Endothelial cell of umbilical vein (primary cell): ENCODE data around the gene ZNF529. TPM values are rescaled to one million over a fixed set of nuclear protein-coding genes. Genes with fewer than 3 reads are reported as not detected.

Source experiments
- BruUV-seq: library from RNA; stranded (reverse); fragments of 400-500 nt; replicated peaks from 2 replicates; lab custom pipeline; 2021; lab: Mats Ljungman, UMichigan
- CTCF ChIA-PET: fragments of 300-600, 350-600 bp; sonication (Branson Sonifier 250); formaldehyde crosslinking; loops from one replicate; lab custom pipeline; 2021; ENCODE audit warnings: antibody characterized with exemption, inconsistent platforms; lab: Charles Lee
- POLR2A ChIA-PET: fragments of 300-600, 350-600 bp; sonication (Branson Sonifier 250); formaldehyde crosslinking; loops from one replicate; lab custom pipeline; 2021; ENCODE audit warnings: antibody characterized with exemption, inconsistent platforms; lab: Charles Lee
- DNase-seq: peaks from one replicate; pipeline ENCODE4 v3.0.0-alpha.2; 2011; ENCODE audit warnings: low read depth, low spot score
- FAIRE-seq: peaks from 2 replicates; lab custom pipeline; 2011; peaks lifted over from hg19 to GRCh38; lab: Jason Lieb, UNC
- H2AFZ ChIP-seq: 2 replicates; pipeline ENCODE4 v1.6.0; 2012; ENCODE audit warnings: low read depth, low read length, control low read depth, inconsistent platforms
- H3K27ac ChIP-seq: 2 replicates; pipeline ENCODE4 v1.5.1; 2011; ENCODE audit warnings: low read depth, mild to moderate bottlenecking, control low read depth, low read length, moderate library complexity; ENCODE audit not compliant: insufficient read depth
- H3K27me3 ChIP-seq, 2 experiments: 2 replicates each; pipeline versions ENCODE4 v1.6.0 to v1.6.1; 2011; ENCODE audit warnings: low read length in 2 of 2, mixed read lengths in 1 of 2; ENCODE audit not compliant: control insufficient read depth in 2 of 2, insufficient read depth in 2 of 2
- H3K36me3 ChIP-seq, 2 experiments: 2 replicates in 1 of 2; 3 replicates in 1 of 2; pipeline ENCODE4 v1.5.1; 2011; ENCODE audit warnings: low read length in 2 of 2, mild to moderate bottlenecking in 1 of 2, moderate library complexity in 1 of 2; ENCODE audit not compliant: control insufficient read depth in 2 of 2, insufficient read depth in 2 of 2; ENCODE audit errors: extremely low read depth in 1 of 2
- H3K4me1 ChIP-seq: 3 replicates; pipeline ENCODE4 v1.5.1; 2011; ENCODE audit warnings: mild to moderate bottlenecking, low read length; ENCODE audit not compliant: control insufficient read depth, insufficient read depth; ENCODE audit errors: extremely low read depth
- H3K4me2 ChIP-seq: 2 replicates; pipeline ENCODE4 v1.6.1; 2011; ENCODE audit warnings: low read length, control low read depth, mixed read lengths; ENCODE audit not compliant: insufficient read depth
- H3K4me3 ChIP-seq, 3 experiments: fragments of 200-600 bp in 1 of 3; sonication (generic), shearing (Covaris generic) in 1 of 3; replicated peaks in 1 of 3; 2 replicates each; pipeline ENCODE4 v1.5.1; 2011 to 2016; ENCODE audit warnings: control low read depth in 3 of 3, low read length in 3 of 3, mild to moderate bottlenecking in 2 of 3, inconsistent platforms in 1 of 3, low read depth in 1 of 3, moderate library complexity in 1 of 3; ENCODE audit not compliant: insufficient read depth in 1 of 3
- H3K79me2 ChIP-seq: 2 replicates; pipeline ENCODE4 v1.6.0; 2012; ENCODE audit warnings: low read length, inconsistent platforms; ENCODE audit not compliant: control insufficient read depth, insufficient read depth
- H3K9ac ChIP-seq: replicated peaks from 2 replicates; pipeline ENCODE3; 2011; ENCODE audit warnings: low read length, control low read depth; ENCODE audit not compliant: insufficient read depth; ENCODE audit errors: extremely low read depth
- H3K9me1 ChIP-seq: replicated peaks from 3 replicates; pipeline ENCODE4 v1.6.0; 2011; ENCODE audit warnings: mild to moderate bottlenecking, low read length; ENCODE audit not compliant: control insufficient read depth, insufficient read depth; ENCODE audit errors: extremely low read depth
- H3K9me3 ChIP-seq: replicated peaks from 2 replicates; pipeline ENCODE4 v1.5.1; 2012; ENCODE audit warnings: low read length, inconsistent platforms; ENCODE audit not compliant: control insufficient read depth, insufficient read depth
- H4K20me1 ChIP-seq: replicated peaks from 2 replicates; pipeline ENCODE3; 2011; ENCODE audit warnings: mild to moderate bottlenecking, low read length; ENCODE audit not compliant: control insufficient read depth, insufficient read depth; ENCODE audit errors: extremely low read depth
- EZH2 ChIP-seq: IDR thresholded peaks from 2 replicates; pipeline ENCODE4 v1.6.1; 2012; ENCODE audit warnings: borderline replicate concordance, low read depth, mild to moderate bottlenecking, moderate library complexity, low read length, inconsistent platforms; ENCODE audit not compliant: severe bottlenecking
- FOS ChIP-seq: IDR thresholded peaks from 2 replicates; pipeline ENCODE4 v1.6.1; 2011; ENCODE audit warnings: mild to moderate bottlenecking, low read length, moderate library complexity, borderline replicate concordance; ENCODE audit not compliant: insufficient read depth
- GATA2 ChIP-seq: IDR thresholded peaks from 2 replicates; pipeline ENCODE4 v1.7.0; 2011; ENCODE audit warnings: low read depth, mild to moderate bottlenecking, moderate library complexity, mixed read lengths, low read length; ENCODE audit not compliant: insufficient read length, insufficient read depth
- JUN ChIP-seq: IDR thresholded peaks from 2 replicates; pipeline ENCODE4 v1.6.1; 2011; ENCODE audit warnings: borderline replicate concordance, low read depth; ENCODE audit not compliant: insufficient read length, insufficient read depth
- MYC ChIP-seq: IDR thresholded peaks from one replicate; pipeline ENCODE4 v1.6.1; 2011; ENCODE audit warnings: mild to moderate bottlenecking, low read depth, low read length
- POLR2A ChIP-seq: IDR thresholded peaks from 2 replicates; pipeline ENCODE4 v1.6.1; 2012; ENCODE audit warnings: low read depth, mild to moderate bottlenecking, control low read depth, low read length
- POLR2AphosphoS5 ChIP-seq: IDR thresholded peaks from 2 replicates; pipeline ENCODE4 v1.6.1; 2012; ENCODE audit warnings: low read depth, mild to moderate bottlenecking, control low read depth, low read length, moderate library complexity; ENCODE audit not compliant: insufficient read depth
- dilution Hi-C: fragments of 300-500 bp; cut with MboI; formaldehyde crosslinking; loops from one replicate; pipeline ENCODE4 v1.15.0; 2019; ENCODE audit warnings: low sequenced_read_pairs; ENCODE audit not compliant: extremely low pct_ligation_motif_present
- intact Hi-C: fragments of 100-400 bp; cut with micrococcal nuclease; formaldehyde crosslinking; loops from one replicate; pipeline ENCODE4 v1.10.0; 2022
- polyA plus RNA-seq, 4 experiments: library from polyadenylated mRNA; depleted of rRNA in 3 of 4; stranded (reverse) in 3 of 4; unstranded in 1 of 4; fragments of >200 nt; gene quantifications; 2 replicates each; pipeline versions ENCODE4 v1.2.1 to v1.2.3, GENCODE V29; 2011 to 2012; ENCODE audit warnings: missing spikeins in 1 of 4
- total RNA-seq: library from RNA; stranded (reverse); gene quantifications from 2 replicates; pipeline ENCODE4 v1.2.3, GENCODE V29; 2021
- TF ChIP-seq, protein P1 (sequence below), 2 donors: IDR thresholded peaks; 1 replicate in 1 of 2; 2 replicates in 1 of 2; pipeline ENCODE4 v1.5.1; 2011; ENCODE audit warnings: low read length in 2 of 2, mild to moderate bottlenecking in 2 of 2, moderate library complexity in 2 of 2, control low read depth in 1 of 2, inconsistent platforms in 1 of 2, low read depth in 1 of 2; ENCODE audit not compliant: insufficient read depth in 1 of 2; ENCODE audit errors: extremely low read depth in 1 of 2
- TF ChIP-seq, protein P2 (sequence below): IDR thresholded peaks from 2 replicates; pipeline ENCODE4 v1.6.1; 2011; ENCODE audit not compliant: insufficient read depth, insufficient read length

The ZNF529 gene
- total and polyA plus RNA-seq, 2 donors (not counting 3 experiments of a cell fraction or from before 2014, with no cell fraction given) = 4.9 to 8.4 TPM

DNA sequence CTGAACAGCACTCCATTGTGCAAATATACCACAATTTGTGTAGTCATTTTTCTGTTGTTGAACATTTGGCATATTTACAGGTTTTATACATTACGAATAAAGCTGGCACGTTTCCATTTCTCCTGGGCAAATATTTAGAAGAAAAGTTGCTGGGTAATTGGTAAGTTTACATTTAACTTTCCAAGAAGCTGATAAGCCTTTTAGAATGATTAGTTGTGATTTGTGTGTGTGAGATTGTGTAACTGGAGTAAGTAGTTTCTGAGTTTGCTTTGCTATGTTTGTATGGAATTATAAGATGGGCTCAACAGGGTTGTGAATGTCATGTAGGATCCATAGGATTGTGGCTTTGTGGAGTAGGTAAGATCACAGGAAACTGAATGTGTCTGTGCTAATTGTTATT, 1.6 kb upstream of the ZNF529 start:
- TSS peak; percentile 42 for BruUV-seq
- Histone ChIP-seq H3K36me3 (peaks cover 4 to 8% of the 10 kb centered on the region in 2 experiments), H3K9ac (no peak overlapping the region), H4K20me1 (no peaks in the 10 kb centered on the region), H3K27me3 (no peaks in the 10 kb centered on the region), H3K4me3 (no peak overlapping the region), H3K9me3 (no peaks in the 10 kb centered on the region), H3K27ac (no peak overlapping the region), H2AFZ (no peak overlapping the region), H3K9me1 (no peaks in the 10 kb centered on the region), H3K4me1 (peaks cover 8% of the 10 kb centered on the region), H3K79me2 (peaks cover 11% of the 10 kb centered on the region), H3K4me2 (no peak overlapping the region)
- dilution Hi-C loops = no loop called here
- intact Hi-C loops = no loop called here
- TF ChIP-seq POLR2A = no peak
- CTCF ChIA-PET = no interaction called here
- DNase-seq (no peak), FAIRE-seq (no peak)
- POLR2A ChIA-PET = no interaction called here

DNA sequence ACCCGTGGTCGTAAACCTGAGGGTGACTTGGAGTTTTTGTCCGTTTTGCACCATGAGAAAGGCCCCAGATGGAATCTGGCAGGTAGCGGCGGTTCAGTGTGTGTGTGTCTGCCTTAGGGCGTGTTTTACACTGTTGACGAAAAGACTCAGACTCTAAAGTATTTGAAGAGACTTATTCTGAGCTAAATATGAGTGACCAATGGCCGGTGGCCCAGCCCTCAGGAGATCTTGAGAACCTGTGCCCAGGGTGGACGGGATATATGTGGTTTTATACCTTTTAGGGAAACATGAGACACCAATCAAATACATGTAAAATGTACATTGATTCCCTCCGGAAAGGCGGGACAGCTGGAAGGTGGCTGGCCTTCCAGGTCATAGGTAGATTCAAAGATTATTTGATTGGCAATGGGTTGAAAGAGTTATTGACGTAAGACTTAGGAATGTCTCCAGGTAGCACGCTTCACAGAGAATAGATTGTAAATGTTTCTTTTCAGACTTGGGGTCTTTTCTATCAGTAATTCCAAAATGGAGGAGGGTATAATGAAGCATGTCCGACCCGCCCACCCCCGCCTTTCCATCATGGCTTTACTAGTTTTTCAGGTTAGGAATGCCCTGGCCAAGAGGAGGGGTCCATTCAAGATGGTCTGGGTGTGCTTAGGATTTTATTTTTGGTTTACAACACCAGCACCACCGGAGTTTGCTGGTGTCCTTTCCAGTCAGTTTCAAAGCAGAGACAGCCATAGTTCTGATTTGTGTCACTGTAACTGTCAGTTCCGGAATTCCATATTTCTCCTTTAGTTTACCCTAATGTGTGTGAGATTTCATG, 1.0 kb upstream of the ZNF529 start:
- Histone ChIP-seq H2AFZ (peak overlapping the region; percentile 14), H3K9me3 (no peaks in the 10 kb centered on the region), H3K79me2 (peaks cover 11% of the 10 kb centered on the region), H3K4me1 (peaks cover 8% of the 10 kb centered on the region), H3K27me3 (no peaks in the 10 kb centered on the region), H4K20me1 (no peaks in the 10 kb centered on the region), H3K36me3 (peaks cover under 1 to 8% of the 10 kb centered on the region in 2 experiments), H3K9ac (peak overlapping the region; percentile 36), H3K4me3 (peak overlapping the region; percentile 3 to 78 (median 57)), H3K9me1 (no peaks in the 10 kb centered on the region), H3K4me2 (peak overlapping the region; percentile 66), H3K27ac (peak overlapping the region; percentile 22)
- TF ChIP-seq EZH2 (no peak), MYC (no peak), JUN (no peak), POLR2AphosphoS5 (no peak), POLR2A (no peak), GATA2 (no peak), FOS (no peak)
- TF ChIP-seq, protein P1, sequence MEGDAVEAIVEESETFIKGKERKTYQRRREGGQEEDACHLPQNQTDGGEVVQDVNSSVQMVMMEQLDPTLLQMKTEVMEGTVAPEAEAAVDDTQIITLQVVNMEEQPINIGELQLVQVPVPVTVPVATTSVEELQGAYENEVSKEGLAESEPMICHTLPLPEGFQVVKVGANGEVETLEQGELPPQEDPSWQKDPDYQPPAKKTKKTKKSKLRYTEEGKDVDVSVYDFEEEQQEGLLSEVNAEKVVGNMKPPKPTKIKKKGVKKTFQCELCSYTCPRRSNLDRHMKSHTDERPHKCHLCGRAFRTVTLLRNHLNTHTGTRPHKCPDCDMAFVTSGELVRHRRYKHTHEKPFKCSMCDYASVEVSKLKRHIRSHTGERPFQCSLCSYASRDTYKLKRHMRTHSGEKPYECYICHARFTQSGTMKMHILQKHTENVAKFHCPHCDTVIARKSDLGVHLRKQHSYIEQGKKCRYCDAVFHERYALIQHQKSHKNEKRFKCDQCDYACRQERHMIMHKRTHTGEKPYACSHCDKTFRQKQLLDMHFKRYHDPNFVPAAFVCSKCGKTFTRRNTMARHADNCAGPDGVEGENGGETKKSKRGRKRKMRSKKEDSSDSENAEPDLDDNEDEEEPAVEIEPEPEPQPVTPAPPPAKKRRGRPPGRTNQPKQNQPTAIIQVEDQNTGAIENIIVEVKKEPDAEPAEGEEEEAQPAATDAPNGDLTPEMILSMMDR (IDR thresholded peaks at IDR 0.05; ENCODE audit: extremely low read depth in 1 of 2, insufficient read depth in 1 of 2, low read depth in 1 of 2, low read length in 2 of 2) = no peak
- TF ChIP-seq, protein P2, sequence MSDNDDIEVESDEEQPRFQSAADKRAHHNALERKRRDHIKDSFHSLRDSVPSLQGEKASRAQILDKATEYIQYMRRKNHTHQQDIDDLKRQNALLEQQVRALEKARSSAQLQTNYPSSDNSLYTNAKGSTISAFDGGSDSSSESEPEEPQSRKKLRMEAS = no peak
- intact Hi-C loops = loop anchor here (1.0 to 2.0 kb wide), 3 partner anchors 31 to 92 kb away; partner anchors contain the start of genes ZNF260, ZNF382 and ZNF461
- ChIA-PET CTCF (interaction anchor here (1.0 to 1.7 kb wide), 3 partner anchors 11 to 196 kb away, joined by 3 to 6 read pairs (median 5); partner anchors contain the start of genes ZFP14 and ZNF260), POLR2A (no interaction called here)
- DNase-seq (peak; percentile 51), FAIRE-seq (peak; percentile 8)
- dilution Hi-C loops = no loop called here
- BruUV-seq = no TSS peak
